ENCODE measurements around the gene RDH16.

Gene RDH16

GRCh38 chr12:56957229-56958052 is at the start of gene RDH16:
Gene RDH16 (minus strand): TSS chr12:56957608. CDS start chr12:56957462, 146 bp downstream.
- DNase-seq, result no peak

- no peak for DNase-seq
Measured at GRCh38 chr12:57006809-57007475, 49.5 kb upstream of the RDH16 start.

DNA sequence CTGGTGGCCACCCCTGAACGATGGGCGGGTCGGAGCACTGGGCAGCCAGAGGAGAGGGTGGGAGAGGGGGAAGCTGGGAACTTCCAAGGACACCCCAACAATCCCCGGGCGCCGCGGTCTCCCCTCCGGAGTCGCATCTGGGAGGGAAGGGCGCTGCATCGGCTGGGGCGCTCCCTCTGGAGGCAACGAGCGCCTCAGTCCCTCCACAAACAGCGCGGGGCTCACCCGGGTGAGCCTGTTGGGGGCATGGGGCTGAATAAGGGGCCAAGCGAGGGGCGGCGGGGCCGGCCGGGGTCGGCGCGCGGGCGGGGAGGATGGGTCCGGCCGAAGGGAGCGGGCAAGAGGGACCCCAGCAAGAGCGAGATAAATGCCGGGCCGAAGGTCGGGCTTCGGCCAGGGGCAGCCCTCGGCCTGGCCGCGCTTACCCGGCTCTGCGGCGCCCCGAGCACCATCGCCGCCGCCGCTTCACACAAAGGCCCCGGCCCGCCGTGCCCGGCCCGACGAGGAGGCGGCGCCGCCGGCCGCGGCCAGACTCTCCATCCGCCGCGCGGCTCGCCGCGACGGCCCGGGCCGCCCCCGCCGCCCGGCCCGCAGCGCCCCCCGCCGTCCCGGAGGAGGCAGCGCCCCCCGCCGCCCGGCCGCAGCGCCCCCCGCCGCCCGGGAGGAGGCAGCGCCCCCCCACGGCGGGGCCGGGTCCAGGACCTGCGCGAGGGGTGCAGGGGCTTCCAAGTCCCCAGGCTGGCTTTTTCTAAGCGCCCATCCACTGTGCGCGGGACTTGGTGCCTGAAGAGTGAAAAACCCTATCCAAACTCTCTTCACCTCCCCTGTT is 48.8 kb upstream of the RDH16 start, which contains the start of gene ZBTB39:
Gene ZBTB39 (minus strand): TSS at position 567 of the 829 bp plus-strand sequence. CDS start 1,629 bp downstream, outside the sequence.
- peak; percentile 22 for DNase-seq

DNA sequence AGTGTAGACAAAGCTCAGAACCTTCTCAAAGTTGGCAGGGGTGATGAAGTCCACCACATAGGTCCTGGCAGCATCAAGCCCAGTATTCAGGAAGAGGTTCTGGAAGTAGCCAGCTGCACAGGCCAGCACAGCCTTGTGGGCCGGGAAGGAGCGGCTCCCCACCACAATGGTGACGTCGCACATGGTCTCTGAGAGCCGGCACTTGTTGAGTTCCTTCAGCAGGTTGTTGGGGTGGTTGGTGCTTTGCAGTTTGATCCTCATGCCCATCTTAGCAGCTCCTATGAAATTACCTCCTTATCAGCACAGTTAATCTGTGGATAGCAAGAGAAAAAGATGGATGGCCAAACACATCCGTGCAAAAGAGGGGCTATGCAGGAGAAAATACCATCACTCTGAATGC is 47.2 kb upstream of the RDH16 start:
- DNase-seq, result no peak

DNA sequence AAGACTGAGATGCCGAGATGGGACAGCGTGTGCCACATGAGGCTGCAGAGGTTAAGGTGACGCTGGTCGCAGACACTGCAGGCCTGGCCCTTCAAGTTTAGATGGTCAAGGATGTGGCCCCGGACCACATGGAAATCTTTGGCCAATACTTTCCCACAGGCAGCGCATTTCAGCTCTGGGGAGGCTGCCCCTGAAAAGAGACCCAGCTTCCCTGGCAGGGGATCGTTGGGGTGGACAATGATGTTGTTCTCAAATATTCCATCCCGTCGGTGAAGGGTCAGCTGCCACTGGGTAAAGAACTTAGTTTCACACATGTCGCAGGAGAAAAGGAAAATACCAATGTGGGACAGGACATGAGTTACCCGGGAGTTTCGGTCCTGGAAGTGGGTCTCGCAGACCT is 46.0 kb upstream of the RDH16 start:
- DNase-seq, result no peak

DNA sequence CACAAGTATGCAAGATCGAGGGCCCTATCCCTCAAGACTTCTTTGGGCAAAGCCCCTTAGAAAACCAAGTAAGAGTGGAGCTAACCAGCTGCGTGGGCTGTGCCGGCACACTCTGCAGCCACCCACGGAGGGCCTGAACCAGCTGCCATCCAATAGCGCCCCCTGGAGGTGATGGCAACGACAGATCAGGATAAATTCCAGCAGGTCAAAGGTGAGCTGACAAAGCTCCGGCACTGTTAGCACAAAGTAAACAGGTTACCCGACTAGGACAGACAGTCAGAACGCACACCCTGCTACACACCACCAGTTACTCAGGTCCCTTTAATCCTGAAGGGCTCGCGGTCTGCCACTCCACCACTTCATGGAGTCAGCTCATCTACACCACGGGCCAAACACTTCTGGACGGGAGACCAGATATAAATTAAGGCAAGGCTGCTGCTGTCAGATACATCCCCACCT is 44.1 kb upstream of the RDH16 start:
- DNase-seq, result no peak

DNA sequence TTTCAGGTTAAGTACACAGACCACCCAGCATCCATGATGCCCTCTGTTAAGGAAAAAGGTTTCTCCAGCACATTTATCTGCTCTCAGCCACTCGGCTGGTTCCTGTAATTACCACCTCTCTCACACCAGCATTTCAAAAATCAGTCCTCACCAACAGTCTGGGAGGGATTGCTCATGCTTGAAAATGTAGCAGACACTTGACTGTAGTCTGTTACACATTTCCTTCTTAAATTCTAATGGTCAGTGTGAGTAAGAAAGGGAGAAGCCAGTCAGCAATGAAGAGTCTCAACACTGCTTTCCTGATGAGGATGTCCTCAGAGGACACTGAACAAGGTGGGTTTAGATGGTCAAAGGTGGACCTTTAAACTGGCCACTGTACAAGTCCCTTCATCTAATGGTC is 43.0 kb upstream of the RDH16 start:
- DNase-seq, result no peak

DNA sequence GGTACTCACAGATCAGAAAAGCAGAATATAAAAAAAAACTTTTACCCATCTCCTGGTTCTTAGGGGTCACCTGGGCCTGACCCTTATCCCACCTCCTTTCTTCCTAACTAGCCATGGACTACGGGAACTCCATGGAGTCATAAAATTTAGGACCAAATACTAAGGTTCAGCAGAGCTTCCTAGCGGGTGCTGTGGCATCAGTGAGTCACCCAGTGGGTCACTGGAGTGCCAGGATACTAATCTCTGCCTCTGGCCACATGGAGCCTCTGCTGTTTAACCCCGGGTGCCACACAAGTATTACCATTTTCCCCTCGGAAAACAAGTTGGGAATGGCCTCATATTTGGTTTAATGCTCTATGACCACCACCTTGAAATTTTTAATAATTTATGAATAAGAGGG is 42.0 kb upstream of the RDH16 start:
- DNase-seq, result no peak

- DNase-seq, result no peak
Measured at GRCh38 chr12:56998981-56999380, 41.6 kb upstream of the RDH16 start.

DNA sequence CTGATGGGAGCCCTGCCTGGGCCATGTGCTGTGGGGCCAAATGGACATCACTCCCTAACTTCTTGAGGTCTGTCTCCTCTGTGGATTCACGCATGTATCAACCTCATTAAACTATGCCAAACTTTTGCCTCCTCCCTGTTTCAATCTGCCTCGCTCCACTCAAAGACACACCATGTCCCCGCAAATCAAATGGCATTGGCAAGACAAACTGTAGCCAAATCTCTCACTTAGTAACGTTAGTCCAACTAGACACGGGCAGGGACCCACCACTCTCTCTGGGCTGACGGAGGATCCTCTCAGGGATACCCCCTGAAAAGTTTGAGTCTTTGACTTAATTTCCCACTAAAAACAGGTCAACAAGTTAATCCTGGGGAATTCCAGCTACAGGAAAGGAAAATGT is 40.9 kb upstream of the RDH16 start:
- DNase-seq, result no peak

- DNase-seq, result no peak
Measured at GRCh38 chr12:56996793-56997545, 39.6 kb upstream of the RDH16 start.

DNA sequence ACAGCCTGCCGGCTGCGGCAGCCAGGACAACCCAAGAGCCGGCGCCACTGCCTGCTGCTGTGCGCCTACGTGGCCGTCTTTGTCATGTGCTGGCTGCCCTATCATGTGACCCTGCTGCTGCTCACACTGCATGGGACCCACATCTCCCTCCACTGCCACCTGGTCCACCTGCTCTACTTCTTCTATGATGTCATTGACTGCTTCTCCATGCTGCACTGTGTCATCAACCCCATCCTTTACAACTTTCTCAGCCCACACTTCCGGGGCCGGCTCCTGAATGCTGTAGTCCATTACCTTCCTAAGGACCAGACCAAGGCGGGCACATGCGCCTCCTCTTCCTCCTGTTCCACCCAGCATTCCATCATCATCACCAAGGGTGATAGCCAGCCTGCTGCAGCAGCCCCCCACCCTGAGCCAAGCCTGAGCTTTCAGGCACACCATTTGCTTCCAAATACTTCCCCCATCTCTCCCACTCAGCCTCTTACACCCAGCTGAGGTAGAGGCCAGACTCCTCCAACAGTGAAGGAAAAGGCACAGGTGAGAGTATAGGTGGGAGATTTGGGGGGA is 38.6 kb upstream of the RDH16 start:
- DNase-seq, result no peak

DNA sequence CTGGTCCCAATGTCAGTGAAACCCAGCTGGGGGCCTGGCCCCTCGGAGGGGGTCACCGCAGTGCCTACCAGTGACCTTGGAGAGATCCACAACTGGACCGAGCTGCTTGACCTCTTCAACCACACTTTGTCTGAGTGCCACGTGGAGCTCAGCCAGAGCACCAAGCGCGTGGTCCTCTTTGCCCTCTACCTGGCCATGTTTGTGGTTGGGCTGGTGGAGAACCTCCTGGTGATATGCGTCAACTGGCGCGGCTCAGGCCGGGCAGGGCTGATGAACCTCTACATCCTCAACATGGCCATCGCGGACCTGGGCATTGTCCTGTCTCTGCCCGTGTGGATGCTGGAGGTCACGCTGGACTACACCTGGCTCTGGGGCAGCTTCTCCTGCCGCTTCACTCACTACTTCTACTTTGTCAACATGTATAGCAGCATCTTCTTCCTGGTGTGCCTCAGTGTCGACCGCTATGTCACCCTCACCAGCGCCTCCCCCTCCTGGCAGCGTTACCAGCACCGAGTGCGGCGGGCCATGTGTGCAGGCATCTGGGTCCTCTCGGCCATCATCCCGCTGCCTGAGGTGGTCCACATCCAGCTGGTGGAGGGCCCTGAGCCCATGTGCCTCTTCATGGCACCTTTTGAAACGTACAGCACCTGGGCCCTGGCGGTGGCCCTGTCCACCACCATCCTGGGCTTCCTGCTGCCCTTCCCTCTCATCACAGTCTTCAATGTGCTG is 38.0 kb upstream of the RDH16 start:
- DNase-seq, result no peak

DNA sequence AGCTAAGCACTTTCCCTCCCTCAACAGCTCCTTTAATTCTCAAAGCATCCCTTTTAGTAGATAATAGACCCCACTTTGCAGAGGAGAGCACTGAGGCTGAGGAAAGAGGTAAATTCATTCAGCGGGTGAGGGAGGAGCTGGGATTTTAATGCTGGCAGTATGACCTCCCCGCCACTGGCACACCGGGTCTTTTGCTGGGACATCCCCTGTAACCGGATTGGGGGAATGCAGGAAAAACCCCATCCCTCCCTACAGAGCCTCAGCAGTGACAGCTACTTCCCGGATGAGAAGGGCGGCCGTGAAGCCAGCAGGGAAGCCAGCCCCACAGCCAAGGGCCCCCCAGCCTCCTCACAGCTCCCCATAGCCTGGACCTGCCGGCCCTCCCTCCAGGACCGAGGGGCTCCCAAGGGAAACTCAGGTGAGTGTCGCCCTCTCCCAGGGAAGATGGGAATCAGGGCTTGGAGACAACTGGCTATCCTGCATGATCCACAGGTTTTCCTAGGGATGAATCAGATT is 36.9 kb upstream of the RDH16 start:
- no peak for DNase-seq

DNA sequence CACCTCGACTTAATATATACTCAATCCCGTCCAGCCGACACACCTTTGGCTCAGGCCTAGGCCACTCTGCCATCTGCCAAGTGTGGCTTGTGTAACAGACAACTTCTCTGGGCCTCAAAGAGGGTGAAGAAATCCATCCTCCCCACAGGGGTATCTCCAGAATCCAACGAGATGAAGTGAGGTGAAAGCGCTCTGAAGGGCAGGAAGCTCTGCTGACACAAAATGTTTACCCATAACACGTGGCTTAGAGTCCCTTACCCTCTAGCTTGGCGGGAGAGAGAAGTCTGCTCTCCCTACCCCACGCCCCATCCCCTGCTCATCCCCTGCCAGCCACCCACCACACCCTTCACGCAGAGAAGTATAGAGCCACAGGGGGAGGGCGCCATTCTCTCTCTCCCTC is 35.9 kb upstream of the RDH16 start:
- DNase-seq, result no peak

DNA sequence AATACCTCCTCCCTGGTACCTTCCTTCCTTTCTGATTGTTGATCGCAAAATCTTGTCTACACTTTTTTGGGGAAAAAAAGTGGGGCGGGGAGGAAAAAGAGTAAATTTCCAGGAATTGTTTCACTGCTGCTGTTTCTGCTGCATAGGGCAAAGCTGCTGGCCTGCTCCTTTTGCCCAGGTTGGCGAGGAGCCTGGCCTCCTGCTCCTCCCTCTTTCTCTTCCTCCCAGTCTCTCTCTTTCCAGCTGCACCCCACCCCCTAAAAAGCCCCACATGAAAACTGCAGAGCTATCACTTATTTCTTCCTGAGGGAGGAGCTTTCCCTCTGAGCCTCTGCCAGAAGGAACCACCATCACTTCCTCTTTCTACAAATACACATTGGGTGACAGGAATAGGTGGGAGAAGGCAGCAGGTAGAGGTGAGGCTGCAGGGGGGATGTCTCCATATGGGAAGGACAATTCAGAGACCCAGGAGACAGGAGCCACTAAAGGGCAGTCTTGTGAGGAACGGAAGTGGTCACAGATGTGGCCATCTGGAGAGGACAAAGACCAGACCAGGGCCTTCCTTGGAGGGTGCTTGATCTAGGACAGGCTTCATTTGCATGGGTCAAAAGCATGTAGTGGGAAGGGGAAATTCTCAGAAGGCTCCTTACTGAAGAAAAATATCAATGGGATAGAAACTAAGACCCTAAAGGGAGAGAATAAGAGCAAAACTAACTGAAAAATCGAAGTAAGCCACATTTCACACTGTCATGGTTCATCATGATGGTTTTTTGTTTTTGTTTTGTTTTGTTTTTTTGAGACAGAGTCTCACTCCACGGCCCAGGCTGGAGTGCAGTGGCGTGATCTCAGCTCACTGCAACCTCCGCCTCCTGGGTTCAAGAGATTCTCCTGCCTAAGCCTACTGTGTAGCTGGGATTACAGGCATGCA is 34.2 kb upstream of the RDH16 start:
- no peak for DNase-seq

DNA sequence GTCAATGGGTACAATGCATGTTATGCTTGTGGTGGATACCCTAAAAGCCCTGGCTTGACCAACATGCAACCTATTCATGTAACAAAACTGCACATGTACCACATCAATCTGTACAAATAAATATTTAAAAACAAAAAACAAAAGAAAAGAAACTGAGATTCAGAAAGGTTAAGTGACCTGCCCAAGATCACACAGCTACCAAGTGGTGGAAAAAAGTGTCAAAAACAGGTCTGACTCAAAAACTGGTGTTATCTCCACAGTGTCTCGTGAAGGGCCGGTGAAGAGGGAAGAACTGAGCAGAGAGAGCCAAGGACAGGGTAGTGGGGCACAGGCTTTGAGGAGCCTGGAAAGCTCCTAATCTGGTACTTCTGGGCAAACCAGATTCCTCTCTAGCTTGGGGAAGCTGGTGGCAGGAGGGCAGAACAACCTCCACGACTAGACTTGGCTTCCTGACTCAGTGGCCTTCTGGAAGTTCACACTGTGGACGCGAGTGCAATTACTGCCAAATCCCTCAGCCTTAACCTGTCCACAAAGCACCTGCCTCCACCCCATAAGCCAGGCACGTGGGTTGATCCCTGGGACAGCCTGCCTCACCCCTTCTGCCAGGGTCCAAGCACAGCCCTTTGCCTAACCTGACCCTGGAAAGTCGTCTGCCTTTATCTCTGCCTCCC is 33.4 kb upstream of the RDH16 start:
- DNase-seq, result no peak

DNA sequence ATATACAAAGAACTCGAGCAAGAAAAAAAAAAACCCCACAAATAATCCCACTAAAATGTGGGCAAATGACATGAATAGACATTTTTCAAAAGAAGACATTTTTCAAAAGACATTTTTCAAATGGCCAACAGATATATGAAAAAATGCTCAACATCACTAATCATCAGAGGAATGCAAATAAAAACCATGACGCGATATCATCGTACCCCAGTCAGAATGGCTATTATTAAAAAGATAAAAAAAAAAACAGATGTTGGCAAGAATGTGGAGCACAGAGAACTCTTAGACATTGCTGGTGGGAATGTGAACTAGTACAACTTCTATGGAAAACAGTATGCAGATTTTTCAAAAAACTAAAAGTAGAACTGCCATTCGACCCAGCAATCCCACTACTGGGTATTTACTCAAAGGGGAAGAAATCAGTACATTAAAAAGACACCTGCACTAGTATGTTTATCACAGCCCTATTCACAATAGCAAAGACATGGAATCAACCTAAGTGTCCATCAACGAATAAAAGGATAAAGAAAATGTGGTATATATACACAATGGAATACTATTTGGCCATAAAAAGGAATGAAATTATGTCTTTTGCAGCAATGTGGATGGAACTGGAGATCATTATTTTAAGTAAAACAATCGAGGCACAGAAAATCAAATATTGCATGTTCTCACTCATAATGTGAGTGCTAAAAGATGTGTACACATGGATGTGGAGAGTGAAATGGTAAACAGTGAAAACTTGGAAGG is 32.6 kb upstream of the RDH16 start:
- DNase-seq, result no peak

Data from NCI-H1105 (cell line).